GM19452 (cell line): ENCODE results near the gene SLC24A3.
"Not testable (repeated sequence)": the region's sequence is repeated elsewhere in the genome, so short reads cannot be mapped to it uniquely, and the experiment has no call there.

Source experiments
- ATAC-seq: cut with Tn5 transposase; IDR thresholded peaks from one replicate; pipeline ENCODE4 v1.9.1; 2021; ENCODE audit not compliant: unreplicated experiment

Gene SLC24A3

DNA sequence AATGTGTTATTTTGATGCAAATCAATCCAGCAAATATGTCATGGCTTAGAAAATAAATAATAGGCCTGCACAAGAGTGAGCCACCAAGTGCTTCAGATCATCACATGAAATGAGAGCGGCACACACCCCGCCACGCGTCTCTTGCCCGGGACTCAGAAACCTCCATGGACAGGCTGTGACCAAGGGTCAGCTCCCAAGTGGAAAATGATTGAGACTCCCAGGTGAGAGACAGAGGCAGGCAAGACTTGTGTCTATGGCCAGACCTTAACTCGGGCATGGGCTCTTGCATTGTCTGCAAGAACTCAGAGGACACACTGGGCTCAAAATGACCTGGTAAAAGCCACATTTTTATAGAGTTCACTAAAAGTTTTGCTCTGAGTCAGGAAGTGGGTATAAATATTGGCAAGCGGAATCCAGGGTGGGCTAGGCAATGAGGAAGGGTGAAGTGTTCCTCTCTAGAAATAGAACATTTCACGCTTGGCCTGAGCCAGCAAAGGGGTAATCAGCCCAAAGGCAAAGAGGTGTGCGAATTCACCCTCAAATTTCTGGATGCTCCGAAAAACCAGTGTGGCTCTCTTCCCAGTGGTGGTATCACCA is 514.9 kb downstream of the SLC24A3 start:
- no peak for ATAC-seq

- no peak for ATAC-seq
Observed at GRCh38 chr20:19729672-19730071, 517.2 kb downstream of the SLC24A3 start.

DNA sequence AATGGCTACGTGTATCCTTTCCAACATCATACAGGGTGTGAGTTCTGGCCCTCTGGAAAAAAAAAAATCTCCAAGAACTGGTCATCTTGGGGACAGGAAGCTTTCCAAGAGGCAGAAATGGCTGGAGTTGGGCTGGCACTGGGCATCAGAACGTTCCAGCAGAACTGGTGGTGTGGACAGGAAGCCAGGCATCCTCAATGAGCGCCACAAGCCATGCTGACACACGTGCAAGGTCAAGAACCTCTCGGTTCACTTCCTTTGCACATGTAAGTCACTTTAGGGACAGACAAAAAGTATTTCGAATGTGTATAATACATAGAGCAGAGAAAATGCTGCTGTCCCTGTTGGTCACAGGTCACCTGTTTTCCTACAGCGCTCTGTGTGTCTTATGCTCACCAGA is 518.3 kb downstream of the SLC24A3 start:
- ATAC-seq: no peak

- ATAC-seq: no peak
Observed at GRCh38 chr20:19734811-19735210, 522.4 kb downstream of the SLC24A3 start.

DNA sequence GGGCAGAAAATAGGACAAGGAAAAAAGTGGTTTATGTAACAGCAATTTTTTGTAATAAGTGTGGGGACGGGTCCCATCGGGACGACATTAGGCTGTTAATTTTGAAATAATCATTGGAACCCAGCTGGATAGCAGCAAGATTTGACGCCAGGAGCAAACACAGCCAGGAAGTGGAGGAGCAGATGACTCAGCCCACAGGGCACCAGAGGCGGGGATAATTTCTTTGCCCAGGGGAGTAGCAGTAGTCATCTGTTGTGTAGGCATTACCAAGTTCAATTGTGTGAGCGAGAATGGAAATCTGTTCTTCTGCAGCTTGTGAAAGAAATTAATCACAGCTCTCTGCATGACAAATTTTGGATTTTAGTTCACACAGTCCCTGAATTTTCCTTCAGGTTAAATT is 523.0 kb downstream of the SLC24A3 start:
- no peak for ATAC-seq

DNA sequence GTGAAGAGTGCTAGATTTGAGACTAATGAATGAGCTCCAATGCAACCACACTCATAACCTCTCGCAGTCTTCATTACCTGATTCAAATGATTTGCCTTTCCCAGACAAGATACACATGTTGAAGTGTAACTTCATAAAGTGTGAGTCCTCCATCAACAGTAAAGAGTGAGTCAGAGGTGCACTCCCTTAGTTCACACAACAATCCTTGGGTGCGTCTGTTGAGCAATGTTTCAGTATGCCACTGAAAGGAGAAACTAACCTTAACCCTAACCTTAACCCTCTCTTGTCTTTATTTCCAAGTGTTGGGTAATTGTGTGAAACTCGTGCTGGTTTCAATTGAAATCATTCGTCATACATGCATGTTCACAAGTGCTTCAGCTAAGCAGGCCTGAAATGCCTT is 524.6 kb downstream of the SLC24A3 start:
- no peak for ATAC-seq

DNA sequence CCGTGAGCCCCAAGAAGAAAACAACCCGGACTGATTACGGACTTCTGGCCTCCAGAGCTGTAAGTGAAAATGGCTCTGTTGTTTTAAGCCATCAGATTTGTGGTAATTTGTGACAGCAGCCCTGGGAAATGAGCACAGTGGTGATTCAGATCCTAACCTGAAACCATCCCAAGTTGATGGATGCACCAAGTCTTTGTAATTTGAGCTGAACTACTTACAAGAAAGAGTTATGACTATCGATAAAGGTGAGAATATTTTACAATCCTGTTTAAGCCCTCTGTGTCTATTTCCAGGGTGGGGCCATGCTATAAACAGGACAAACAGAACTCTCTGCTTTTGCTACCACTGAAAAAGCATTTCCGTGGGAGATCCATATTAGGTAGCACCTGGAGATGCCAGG is 526.5 kb downstream of the SLC24A3 start:
- no peak for ATAC-seq

GRCh38 chr20:19739351-19739750 is 526.9 kb downstream of the SLC24A3 start:
- no peak for ATAC-seq

DNA sequence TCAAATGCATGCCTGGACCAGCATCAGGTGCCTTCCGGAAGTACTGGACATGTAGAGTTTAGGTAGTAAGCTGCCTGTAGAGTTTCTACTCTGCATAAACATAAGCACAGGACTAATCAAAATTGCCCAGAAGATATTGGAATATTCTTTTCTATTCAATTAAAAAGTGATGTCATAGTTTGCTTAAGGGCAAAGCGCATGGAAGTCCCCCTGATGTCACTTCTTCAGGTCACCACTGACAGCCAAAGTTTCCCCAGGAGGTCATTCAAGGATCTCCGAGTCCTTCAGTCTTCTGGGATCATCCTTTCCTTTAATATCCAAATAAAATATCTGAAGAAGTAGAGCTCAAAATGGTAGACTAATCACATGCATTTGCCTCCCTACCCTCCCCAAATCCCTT is 528.1 kb downstream of the SLC24A3 start:
- no peak for ATAC-seq

- ATAC-seq: no peak
Observed at GRCh38 chr20:19741924-19742323, 529.5 kb downstream of the SLC24A3 start.

DNA sequence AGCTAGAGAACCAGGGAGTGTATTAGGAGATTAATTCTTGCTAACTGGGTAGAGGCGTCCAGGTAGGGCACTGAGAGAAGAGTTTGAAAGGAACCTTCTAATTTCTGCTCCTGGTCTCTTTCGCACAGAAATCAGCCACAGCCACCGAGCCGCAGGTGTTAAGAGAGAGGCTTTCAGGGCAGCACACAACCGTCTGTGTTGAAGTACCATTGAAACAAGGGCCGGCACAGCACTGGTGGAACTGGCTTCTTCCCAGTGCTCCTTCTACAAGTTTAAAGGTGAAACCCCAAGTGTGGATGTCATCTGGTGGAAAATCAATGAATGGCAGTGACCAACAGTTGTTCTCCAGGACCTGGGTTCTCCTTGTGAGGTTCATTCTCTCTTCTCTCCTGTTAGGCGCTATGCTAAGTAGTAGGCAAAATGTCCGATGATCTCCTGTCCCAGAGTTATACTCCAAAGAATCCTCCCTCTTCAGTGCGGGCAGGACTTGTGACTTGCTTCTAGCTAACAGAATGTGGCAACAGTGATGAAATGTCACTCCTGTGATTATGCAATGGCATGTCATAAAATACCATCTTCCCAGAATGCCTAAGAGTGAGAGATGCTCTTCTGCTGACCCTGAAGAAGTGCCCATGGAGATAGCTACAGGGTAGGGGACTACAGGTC is 530.7 kb downstream of the SLC24A3 start:
- no peak for ATAC-seq

DNA sequence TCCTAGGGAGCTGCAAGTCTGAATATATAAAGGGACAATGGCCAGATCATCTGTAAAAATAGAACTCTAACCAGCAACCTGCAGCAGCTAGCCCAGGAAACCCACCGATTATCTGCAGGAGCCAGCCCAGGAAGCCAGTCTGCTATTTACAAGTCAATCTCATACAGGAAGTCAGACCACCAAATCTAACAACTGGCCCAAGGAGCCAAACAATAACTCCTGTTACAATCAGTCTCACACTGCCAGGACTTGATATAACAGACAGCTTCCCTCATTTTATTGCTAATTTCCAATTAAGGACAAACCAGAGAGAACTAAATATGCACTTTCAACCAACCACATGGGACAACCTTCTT is 531.2 kb downstream of the SLC24A3 start:
- ATAC-seq: no peak

- no peak for ATAC-seq
Observed at GRCh38 chr20:19745106-19745505, 532.7 kb downstream of the SLC24A3 start.

DNA sequence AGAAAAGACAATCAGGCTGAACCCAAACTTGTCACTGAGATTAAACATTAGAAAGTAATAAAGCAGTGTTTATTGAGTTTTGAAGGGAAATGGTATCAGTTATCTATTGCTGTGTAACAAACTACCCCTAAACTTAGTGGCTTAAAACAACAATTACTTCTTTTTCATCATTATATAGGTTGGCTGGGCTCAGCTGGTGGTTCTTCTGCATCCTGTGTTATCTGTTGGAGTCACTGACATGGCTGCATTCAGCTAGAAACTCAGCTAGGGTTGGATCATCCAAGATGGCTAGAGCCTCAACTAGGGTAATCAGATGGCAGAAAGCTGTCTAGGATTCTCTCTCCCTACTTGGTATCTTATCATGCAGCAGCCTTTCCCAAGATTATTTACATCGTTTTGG is 533.1 kb downstream of the SLC24A3 start:
- ATAC-seq: no peak

GRCh38 chr20:19746396-19746795 is 534.0 kb downstream of the SLC24A3 start:
- ATAC-seq: no peak

DNA sequence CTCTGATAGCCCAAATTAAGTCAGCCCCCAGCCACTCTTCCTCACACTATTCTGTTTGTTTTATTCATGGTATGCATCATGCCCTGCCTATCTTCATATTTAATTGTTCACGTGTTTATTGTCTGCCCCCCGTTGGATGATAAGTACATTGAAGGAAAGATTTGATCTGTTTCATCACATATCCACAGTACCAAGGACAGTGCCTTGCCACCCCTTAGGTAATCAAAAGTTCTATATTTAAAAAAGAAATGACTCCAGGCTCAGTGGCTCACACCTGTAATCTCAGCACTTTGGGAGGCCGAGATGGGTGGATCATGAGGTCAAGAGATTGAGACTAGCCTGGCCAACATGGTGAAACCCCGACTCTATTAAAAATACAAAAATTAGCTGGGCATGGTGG is 535.5 kb downstream of the SLC24A3 start:
- no peak for ATAC-seq

- ATAC-seq: no peak
Observed at GRCh38 chr20:19748681-19749080, 536.2 kb downstream of the SLC24A3 start.

DNA sequence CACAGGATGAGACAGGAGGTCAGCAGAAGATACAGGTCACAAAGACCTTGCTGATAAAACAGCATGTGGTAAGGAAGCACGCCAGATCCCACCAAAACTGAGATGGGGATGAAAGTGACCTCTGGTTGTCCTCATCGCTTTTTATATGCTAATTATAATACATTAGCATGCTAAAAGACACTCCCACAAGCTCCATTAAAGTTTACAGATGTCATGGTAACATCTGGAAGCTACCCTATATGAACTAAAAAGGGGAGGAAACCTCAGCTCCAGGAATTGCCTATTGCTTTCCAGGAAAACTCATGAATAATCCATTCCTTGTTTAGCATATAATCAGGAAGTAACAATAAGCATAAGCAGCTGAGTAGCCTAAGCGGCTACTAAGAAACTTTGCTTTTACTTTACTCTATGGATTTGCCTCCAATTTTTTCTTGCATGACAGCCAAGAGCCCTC is 537.2 kb downstream of the SLC24A3 start:
- no peak for ATAC-seq

- no peak for ATAC-seq
Observed at GRCh38 chr20:19750101-19750606, 537.7 kb downstream of the SLC24A3 start.

DNA sequence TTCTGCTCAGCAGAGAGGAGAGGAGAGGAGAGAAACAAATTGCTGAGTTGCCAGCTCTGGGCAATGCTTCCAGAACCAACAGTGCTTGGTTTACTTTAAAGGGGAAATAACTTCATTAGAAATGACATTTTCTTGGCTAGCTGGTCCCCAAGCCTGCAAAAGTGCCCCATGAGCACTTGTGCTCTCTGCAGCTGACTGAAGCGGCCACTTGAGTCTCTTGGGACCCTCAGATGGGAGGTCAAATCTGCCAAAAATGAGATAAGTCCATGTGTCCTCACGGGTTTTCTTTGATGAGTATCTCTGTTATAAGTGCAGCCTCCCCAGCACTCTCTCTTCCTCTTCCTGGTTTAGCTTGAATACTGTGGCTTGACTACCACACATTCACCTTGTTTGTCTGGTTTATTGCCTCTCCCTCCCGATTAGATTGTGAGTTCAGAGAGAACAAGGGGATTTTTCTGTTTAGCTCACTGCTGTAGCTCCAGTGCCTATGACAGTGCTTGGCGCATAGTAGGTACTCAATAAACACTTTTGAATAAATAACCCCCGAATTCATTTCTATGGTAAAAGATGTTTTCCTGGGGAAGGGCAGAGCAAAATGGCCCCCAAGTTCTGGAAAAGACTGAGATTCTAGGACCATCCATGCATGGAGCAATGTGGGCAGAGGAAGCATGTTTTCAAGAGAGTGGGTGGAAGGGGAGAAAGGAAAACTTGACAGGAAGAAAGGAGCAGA is 538.6 kb downstream of the SLC24A3 start:
- ATAC-seq: no peak

GRCh38 chr20:19754201-19754600 is 541.8 kb downstream of the SLC24A3 start:
- ATAC-seq: not testable (repeated sequence)
